HFF-Myc (cell line): ENCODE data around the gene EGLN3.

ENCODE experiments used
- DNase-seq: peaks from one replicate; pipeline ENCODE4 v3.0.0-alpha.2; 2011; ENCODE audit warnings: low read depth; ENCODE audit errors: extremely low read depth
- H3K4me3 ChIP-seq: replicated peaks from 2 replicates; pipeline ENCODE4 v1.5.1; 2011; ENCODE audit warnings: low read depth, mild to moderate bottlenecking, control low read depth, low read length
- CTCF ChIP-seq: IDR thresholded peaks from 2 replicates; pipeline ENCODE4 v1.5.1; 2012; ENCODE audit warnings: mild to moderate bottlenecking, low read depth, low read length, control low read depth; ENCODE audit errors: missing control alignments

The EGLN3 gene

GRCh38 chr14:33956640-33957039, 5.8 kb upstream of the EGLN3 start:
- no peak for DNase-seq
- TF ChIP-seq CTCF, result no peak

GRCh38 chr14:33954016-33954598, 3.2 kb upstream of the EGLN3 start:
- H3K4me3 ChIP-seq, result no peak overlapping the region
- no peak for DNase-seq
- no peak for TF ChIP-seq CTCF

More at GRCh38 chr14:33956640-33957039, 5.8 kb upstream of the EGLN3 start:
- H3K4me3 ChIP-seq, result no peak overlapping the region

- no peak for TF ChIP-seq CTCF
- H3K4me3 ChIP-seq, result no peak overlapping the region
- DNase-seq, result no peak
Measured at GRCh38 chr14:33952541-33952940, 1.7 kb upstream of the EGLN3 start.

- H3K4me3 ChIP-seq, result peak overlapping the region; percentile 65
- DNase-seq, result no peak
Measured at GRCh38 chr14:33951183-33951840, 438 bp upstream of the EGLN3 start.

GRCh38 chr14:33949411-33949893, 1.4 kb downstream of the EGLN3 start:
- TF ChIP-seq CTCF, result no peak
- peak overlapping the region; percentile 65 for H3K4me3 ChIP-seq
- DNase-seq, result no peak

More at GRCh38 chr14:33951183-33951840, 438 bp upstream of the EGLN3 start:
- TF ChIP-seq CTCF, result no peak

- no peak for TF ChIP-seq CTCF
- no peak for DNase-seq
- H3K4me3 ChIP-seq, result peak overlapping the region; percentile 65
Measured at GRCh38 chr14:33948869-33949408, 1.9 kb downstream of the EGLN3 start.
